Epithelial cell of proximal tubule (primary cell): ENCODE data around the gene CD82. TPM values are rescaled to one million over a fixed set of nuclear protein-coding genes. Genes with fewer than 3 reads are reported as not detected.

ENCODE experiments used
- DNase-seq: peaks from one replicate; pipeline ENCODE4 v3.0.0-alpha.2; 2011; ENCODE audit warnings: low read depth
- H3K4me3 ChIP-seq: 2 replicates; pipeline ENCODE4 v1.5.1; 2011; ENCODE audit warnings: low read depth, mild to moderate bottlenecking, low read length
- total RNA-seq: library from RNA; depleted of rRNA; stranded (reverse); fragments of >200 nt; gene quantifications from 2 replicates; pipeline ENCODE4 v1.2.3, GENCODE V29; 2015
- TF ChIP-seq, protein P1 (sequence below): conservative IDR thresholded peaks from 2 replicates; pipeline ENCODE4 v1.5.1; 2012; ENCODE audit warnings: low read depth, mild to moderate bottlenecking, low read length

The CD82 gene
- total RNA-seq, 1 donor from 2014 or later = 14.2 TPM

DNA sequence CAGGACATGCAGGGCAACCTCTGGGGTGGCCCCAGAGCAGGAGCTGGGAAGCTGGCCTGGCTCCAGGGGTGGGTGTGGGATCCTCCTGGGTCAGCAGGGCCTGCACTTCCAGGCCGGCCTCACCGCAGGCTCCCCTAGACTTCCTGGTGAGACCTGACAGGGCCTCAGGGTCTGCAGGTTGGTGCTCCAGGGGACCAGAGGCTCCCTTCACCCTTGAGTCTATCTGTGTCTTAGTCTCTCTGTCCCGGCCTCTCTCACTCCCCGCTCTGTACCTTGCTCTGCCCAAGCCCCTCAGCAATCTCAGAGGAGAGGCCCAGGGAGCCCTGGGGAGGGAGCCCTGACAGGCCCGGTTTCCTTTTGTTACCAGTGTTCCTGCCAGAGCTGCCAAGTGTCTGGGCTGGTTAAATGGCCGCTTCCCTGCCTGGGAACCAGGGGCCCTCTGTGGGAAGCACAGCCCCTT is 13.9 kb downstream of the CD82 start:
- TF ChIP-seq, protein P1, sequence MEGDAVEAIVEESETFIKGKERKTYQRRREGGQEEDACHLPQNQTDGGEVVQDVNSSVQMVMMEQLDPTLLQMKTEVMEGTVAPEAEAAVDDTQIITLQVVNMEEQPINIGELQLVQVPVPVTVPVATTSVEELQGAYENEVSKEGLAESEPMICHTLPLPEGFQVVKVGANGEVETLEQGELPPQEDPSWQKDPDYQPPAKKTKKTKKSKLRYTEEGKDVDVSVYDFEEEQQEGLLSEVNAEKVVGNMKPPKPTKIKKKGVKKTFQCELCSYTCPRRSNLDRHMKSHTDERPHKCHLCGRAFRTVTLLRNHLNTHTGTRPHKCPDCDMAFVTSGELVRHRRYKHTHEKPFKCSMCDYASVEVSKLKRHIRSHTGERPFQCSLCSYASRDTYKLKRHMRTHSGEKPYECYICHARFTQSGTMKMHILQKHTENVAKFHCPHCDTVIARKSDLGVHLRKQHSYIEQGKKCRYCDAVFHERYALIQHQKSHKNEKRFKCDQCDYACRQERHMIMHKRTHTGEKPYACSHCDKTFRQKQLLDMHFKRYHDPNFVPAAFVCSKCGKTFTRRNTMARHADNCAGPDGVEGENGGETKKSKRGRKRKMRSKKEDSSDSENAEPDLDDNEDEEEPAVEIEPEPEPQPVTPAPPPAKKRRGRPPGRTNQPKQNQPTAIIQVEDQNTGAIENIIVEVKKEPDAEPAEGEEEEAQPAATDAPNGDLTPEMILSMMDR = no peak
- no peak overlapping the region for H3K4me3 ChIP-seq

DNA sequence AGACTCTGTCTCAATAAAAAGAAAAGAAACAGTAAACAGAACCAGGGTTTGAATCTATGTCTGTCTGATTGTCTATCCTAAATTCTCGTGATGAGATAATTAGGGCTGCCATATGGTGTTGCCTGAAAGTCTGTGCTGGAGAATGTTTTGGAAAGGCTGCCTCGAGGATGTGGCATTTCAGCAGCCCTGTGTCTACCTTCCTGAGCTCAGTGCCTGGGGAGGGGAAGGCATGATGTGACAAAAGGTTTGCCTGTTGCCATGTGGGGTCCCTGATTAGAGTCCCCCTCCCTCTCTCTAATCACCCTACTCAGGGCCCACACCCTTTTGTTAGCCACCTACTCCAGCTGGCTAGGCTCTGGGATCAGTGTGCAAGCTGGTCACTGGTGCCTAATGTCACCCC is 15.2 kb downstream of the CD82 start:
- H3K4me3 ChIP-seq = no peak overlapping the region
- TF ChIP-seq, protein P1 = no peak
- DNase-seq = no peak

More for the DNA sequence above, 13.9 kb downstream of the CD82 start:
- no peak for DNase-seq

DNA sequence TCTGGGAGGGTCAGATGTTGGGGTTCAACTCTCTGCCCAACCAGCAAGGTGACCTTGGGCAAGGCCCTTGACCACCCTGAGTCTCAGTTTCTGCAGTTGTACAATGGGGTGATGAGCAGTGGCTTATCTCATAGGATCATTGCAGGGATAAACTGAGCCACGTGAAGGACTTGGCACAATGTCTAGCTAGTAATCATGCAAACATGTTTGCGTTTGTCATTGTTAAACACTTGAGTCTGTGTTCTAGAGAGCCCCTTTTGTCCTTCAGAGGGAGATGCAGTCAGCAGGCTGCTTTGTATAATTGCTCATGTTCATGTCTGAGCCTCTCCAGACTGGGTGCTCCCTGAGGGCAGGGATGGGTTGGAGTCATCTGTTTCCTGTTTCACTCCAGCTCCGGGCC is 15.8 kb downstream of the CD82 start:
- no peak overlapping the region for H3K4me3 ChIP-seq
- TF ChIP-seq, protein P1 = no peak

DNA sequence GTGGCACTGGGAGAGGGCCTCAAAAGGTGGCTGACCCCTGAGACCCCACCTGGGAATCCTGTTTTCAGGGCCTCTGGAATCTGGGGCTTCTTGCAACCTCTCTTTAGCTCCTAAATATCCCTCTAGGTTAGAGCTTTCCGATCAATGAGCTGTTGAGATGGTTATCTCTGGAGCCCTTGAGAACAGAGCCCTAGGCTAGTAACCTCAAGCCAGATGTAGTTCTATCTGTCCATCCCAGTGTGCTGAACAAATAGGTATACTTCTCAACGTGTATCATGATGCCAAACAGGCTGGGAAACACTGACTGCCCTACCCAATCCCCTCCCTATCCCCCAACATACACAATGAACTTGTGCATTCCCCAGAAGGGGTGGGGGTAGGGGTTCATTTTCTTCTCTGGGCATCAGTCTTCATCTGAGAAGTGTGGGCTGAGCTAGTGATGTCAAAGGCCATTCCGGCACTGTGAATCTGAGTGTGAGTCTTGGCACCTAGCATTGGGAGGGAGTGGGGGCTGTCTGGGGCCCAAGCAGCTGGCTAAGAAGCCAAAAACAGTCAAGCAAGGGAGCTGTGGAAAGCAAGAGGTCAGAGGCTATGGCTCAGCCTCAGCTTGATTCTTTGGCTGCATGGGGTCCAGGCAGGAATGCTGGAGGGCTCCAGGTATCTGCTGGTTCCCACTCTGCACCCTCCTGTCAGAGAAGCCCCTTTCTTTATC is 17.3 kb downstream of the CD82 start:
- no peak for DNase-seq
- no peak overlapping the region for H3K4me3 ChIP-seq
- TF ChIP-seq, protein P1 = no peak

More for the DNA sequence above, 15.8 kb downstream of the CD82 start:
- DNase-seq = no peak

DNA sequence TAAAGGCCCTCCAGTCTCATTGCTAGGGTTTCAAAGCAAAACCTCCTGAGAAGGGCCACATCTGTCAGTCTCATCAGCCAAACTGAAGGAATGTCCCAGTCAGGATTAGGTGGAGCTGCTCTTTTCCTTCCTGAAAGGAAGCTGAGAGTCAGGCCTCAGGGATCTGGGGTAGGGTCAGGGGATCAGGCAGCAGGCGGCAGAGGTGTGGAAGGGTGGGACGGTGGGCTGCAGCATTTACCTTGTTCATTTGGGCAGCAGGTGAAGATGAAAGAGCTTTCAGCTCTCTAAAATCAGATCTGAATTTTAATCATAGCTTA is 17.8 kb downstream of the CD82 start:
- no peak for DNase-seq
- no peak overlapping the region for H3K4me3 ChIP-seq
- TF ChIP-seq, protein P1 = no peak

DNA sequence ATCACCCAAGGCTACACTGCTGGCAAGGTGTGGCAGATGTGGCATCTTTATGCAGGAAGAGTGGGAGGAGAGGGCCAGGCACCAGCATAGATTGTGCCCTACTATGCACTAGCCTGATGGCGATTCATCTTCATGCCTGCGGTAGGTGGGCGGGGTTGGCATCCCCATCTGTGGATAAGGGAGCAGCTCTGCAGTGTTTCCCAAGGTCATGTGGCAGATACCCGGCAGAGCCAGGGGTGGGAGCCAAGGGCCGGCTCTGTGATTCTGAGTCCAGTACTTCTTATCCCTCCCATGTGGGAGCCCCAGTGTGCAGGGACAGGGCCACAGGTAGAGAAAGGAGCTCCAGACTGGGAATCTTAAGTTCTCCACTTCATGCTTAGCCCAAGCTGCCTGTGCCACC is 20.0 kb downstream of the CD82 start:
- H3K4me3 ChIP-seq = no peak overlapping the region
- TF ChIP-seq, protein P1 = no peak
- DNase-seq = no peak

DNA sequence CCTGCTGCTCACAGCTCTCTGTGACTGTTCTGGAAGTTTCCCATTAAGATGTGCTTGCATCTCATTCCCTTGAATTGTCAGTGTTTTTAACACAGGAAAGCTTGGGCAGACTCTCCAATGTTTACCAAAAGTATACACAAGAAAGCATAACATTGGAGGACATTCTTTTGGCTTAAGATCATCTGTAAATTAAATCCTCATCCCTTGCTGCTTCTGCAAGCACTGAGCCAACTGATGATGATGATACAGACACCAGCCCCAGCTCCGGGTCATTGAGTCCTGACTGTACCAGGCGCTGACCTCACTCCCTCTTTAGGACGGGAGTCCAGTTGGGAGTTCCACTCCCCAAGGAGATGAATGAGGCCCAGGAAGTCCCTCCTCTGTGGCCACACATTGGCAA is 23.8 kb downstream of the CD82 start:
- DNase-seq = no peak
- TF ChIP-seq, protein P1 = no peak
- H3K4me3 ChIP-seq = no peak overlapping the region
